Neural cell (in vitro differentiated cells): ENCODE data around the gene ARMC12. TPM values are rescaled to one million over a fixed set of nuclear protein-coding genes. Genes with fewer than 3 reads are reported as not detected.

ENCODE experiments used
- H2AFZ ChIP-seq: fragments of 200-600, 300-800 bp; sonication (generic), shearing (Covaris generic); 2 replicates; pipeline ENCODE4 v1.6.0; 2014; ENCODE audit warnings: low read depth, mild to moderate bottlenecking, antibody characterized with exemption, low read length, moderate library complexity
- H3F3A ChIP-seq: fragments of 200-600 bp; shearing (Covaris generic); 2 replicates; pipeline ENCODE4 v1.6.1; 2016; ENCODE audit warnings: mild to moderate bottlenecking, moderate library complexity, mixed read lengths, antibody characterized with exemption, low read length; ENCODE audit not compliant: insufficient read depth, poor library complexity, severe bottlenecking
- H3K27ac ChIP-seq: fragments of 200-600, 300-800 bp; sonication (generic), shearing (Covaris generic); 2 replicates; pipeline ENCODE4 v1.5.1; 2014; ENCODE audit warnings: mild to moderate bottlenecking, low read length, moderate library complexity
- H3K27me3 ChIP-seq: fragments of 300-800, 200-600 bp; sonication (generic), shearing (Covaris generic); 2 replicates; pipeline ENCODE4 v1.6.0; 2014; ENCODE audit warnings: mild to moderate bottlenecking, low read depth, low read length, moderate library complexity; ENCODE audit not compliant: insufficient read depth
- H3K36me3 ChIP-seq: fragments of 300-800, 200-600 bp; sonication (generic), shearing (Covaris generic); 2 replicates; pipeline ENCODE4 v1.5.1; 2014; ENCODE audit warnings: mild to moderate bottlenecking, antibody characterized with exemption, low read length, moderate library complexity; ENCODE audit not compliant: insufficient read depth
- H3K4me2 ChIP-seq: fragments of 300-800, 200-600 bp; sonication (generic), shearing (Covaris generic); 2 replicates; pipeline ENCODE4 v1.6.0; 2014; ENCODE audit warnings: mild to moderate bottlenecking, low read length
- H3K4me3 ChIP-seq: fragments of 300-800, 200-600 bp; sonication (generic), shearing (Covaris generic); 2 replicates; pipeline ENCODE4 v1.5.1; 2014; ENCODE audit warnings: mild to moderate bottlenecking, low read length, moderate library complexity
- H3K79me2 ChIP-seq: fragments of 200-600 bp; shearing (Covaris generic); replicated peaks from 2 replicates; pipeline ENCODE4 v1.6.0; 2014; ENCODE audit warnings: mild to moderate bottlenecking, low read length, moderate library complexity; ENCODE audit not compliant: insufficient read depth
- H3K9ac ChIP-seq: fragments of 300-800, 200-600 bp; sonication (generic), shearing (Covaris generic); 2 replicates; pipeline ENCODE4 v1.6.1; 2016; ENCODE audit warnings: mild to moderate bottlenecking, low read length, mixed read lengths
- H3K9me2 ChIP-seq: fragments of 200-600 bp; shearing (Covaris generic); 2 replicates; pipeline ENCODE4 v1.6.1; 2016; ENCODE audit warnings: mild to moderate bottlenecking, low read length, mixed read lengths; ENCODE audit not compliant: insufficient read depth
- H3K9me3 ChIP-seq: fragments of 200-600, 300-800 bp; sonication (generic), shearing (Covaris generic); 2 replicates; pipeline ENCODE4 v1.6.1; 2016; ENCODE audit warnings: mild to moderate bottlenecking, mixed run types, low read length, moderate library complexity, mixed read lengths
- H4K20me1 ChIP-seq: fragments of 200-600 bp; shearing (Covaris generic); 2 replicates; pipeline ENCODE4 v1.6.1; 2016; ENCODE audit warnings: mild to moderate bottlenecking, mixed run types; ENCODE audit not compliant: insufficient read depth
- EP300 ChIP-seq: fragments of 450-650 bp; conservative IDR thresholded peaks from 2 replicates; pipeline ENCODE4 v1.6.1; 2014; ENCODE audit warnings: antibody characterized with exemption, mild to moderate bottlenecking, moderate library complexity; ENCODE audit not compliant: poor library complexity, severe bottlenecking
- EZH2 ChIP-seq: fragments of 200-600, 300-800 bp; shearing (Covaris generic), sonication (generic); IDR thresholded peaks from 2 replicates; pipeline ENCODE4 v1.6.1; 2014; ENCODE audit warnings: antibody characterized with exemption, low read length, borderline replicate concordance, mild to moderate bottlenecking; ENCODE audit not compliant: insufficient read depth, poor library complexity, severe bottlenecking
- MXI1 ChIP-seq: fragments of 450-650 bp; conservative IDR thresholded peaks from 2 replicates; pipeline ENCODE4 v1.6.1; 2014; ENCODE audit warnings: antibody characterized with exemption, mild to moderate bottlenecking; ENCODE audit not compliant: poor library complexity, severe bottlenecking
- POLR2AphosphoS5 ChIP-seq: IDR thresholded peaks from 2 replicates; pipeline ENCODE4 v1.6.1; 2012
- RAD21 ChIP-seq: fragments of 450-650 bp; conservative IDR thresholded peaks from 2 replicates; pipeline ENCODE4 v1.6.1; 2014; ENCODE audit warnings: antibody characterized with exemption, mild to moderate bottlenecking, moderate library complexity
- SMC3 ChIP-seq: fragments of 450-650 bp; conservative IDR thresholded peaks from 2 replicates; pipeline ENCODE4 v1.6.1; 2014; ENCODE audit warnings: antibody characterized with exemption, mild to moderate bottlenecking, moderate library complexity; ENCODE audit not compliant: poor library complexity
- TAF1 ChIP-seq: IDR thresholded peaks from 2 replicates; pipeline ENCODE4 v1.6.1; 2012; ENCODE audit warnings: low read depth
- polyA plus RNA-seq: library from polyadenylated mRNA; depleted of rRNA; stranded (reverse); fragments of >200 nt; gene quantifications from 2 replicates; pipeline ENCODE4 v1.2.3, GENCODE V29; 2014
- TF ChIP-seq, protein P1 (sequence below): IDR thresholded peaks from 2 replicates; pipeline ENCODE4 v1.6.1; 2012; ENCODE audit warnings: borderline replicate concordance
- TF ChIP-seq, protein P2 (sequence below): fragments of 450-650 bp; IDR thresholded peaks from 2 replicates; pipeline ENCODE4 v1.5.1; 2014; ENCODE audit warnings: antibody characterized with exemption, mild to moderate bottlenecking, moderate library complexity; ENCODE audit not compliant: poor library complexity, severe bottlenecking

ARMC12 gene
- polyA plus RNA-seq, 1 donor from 2014 or later: 2.2 TPM

DNA sequence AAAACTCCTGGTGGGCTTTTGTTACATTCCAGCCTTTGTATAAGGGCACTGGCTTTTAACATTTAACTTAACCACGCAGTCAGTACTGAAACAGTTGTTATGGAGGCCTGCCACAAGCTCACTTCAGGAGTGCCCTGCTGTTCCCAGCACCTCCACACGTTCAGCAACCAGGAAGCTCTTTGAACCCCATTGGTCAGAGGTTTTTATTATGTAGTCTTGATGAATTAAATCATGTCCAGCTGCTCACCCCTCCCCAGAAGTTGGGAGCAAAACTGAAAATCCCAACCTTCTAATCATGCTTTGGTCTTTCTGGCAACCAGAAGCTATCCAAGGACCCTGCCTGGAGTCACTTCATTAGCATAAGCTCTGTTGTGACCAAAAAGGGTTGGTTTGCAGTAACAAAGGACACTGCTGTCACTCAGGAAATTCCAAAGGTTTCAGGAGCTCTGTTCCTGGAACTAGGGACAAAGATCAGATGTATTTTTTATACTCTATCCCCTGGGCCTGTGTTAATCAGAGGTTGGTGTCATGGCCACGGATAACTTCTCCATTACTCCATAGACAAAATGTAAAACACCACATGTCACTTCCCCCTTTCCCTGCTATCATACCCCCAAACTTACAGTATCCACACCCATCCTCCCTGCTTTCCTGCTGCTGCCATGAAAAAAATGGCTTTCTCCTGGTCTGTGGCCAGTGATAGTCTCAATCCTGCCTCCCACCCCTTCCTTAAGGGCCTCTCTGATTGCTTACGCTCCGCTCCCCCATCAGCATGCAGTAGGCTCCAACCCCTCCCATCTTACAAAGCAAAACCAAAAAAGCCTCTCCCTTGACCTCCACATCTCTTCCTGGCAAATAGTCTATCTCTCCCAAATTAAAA, 3.1 kb downstream of the ARMC12 start:
- Histone ChIP-seq H3K9me3 (no peaks in the 10 kb centered on the region), H3K9me2 (no peaks in the 10 kb centered on the region), H3K27ac (no peak overlapping the region), H3K79me2 (no peaks in the 10 kb centered on the region), H3F3A (no peaks in the 10 kb centered on the region), H3K4me3 (no peak overlapping the region), H3K4me2 (no peak overlapping the region), H4K20me1 (no peaks in the 10 kb centered on the region), H3K36me3 (no peaks in the 10 kb centered on the region), H3K27me3 (no peaks in the 10 kb centered on the region), H2AFZ (no peak overlapping the region), H3K9ac (no peak overlapping the region)
- TF ChIP-seq, protein P1, sequence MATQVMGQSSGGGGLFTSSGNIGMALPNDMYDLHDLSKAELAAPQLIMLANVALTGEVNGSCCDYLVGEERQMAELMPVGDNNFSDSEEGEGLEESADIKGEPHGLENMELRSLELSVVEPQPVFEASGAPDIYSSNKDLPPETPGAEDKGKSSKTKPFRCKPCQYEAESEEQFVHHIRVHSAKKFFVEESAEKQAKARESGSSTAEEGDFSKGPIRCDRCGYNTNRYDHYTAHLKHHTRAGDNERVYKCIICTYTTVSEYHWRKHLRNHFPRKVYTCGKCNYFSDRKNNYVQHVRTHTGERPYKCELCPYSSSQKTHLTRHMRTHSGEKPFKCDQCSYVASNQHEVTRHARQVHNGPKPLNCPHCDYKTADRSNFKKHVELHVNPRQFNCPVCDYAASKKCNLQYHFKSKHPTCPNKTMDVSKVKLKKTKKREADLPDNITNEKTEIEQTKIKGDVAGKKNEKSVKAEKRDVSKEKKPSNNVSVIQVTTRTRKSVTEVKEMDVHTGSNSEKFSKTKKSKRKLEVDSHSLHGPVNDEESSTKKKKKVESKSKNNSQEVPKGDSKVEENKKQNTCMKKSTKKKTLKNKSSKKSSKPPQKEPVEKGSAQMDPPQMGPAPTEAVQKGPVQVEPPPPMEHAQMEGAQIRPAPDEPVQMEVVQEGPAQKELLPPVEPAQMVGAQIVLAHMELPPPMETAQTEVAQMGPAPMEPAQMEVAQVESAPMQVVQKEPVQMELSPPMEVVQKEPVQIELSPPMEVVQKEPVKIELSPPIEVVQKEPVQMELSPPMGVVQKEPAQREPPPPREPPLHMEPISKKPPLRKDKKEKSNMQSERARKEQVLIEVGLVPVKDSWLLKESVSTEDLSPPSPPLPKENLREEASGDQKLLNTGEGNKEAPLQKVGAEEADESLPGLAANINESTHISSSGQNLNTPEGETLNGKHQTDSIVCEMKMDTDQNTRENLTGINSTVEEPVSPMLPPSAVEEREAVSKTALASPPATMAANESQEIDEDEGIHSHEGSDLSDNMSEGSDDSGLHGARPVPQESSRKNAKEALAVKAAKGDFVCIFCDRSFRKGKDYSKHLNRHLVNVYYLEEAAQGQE: no peak
- TF ChIP-seq RAD21: no peak
- TF ChIP-seq TAF1: no peak
- no peak for TF ChIP-seq EZH2
- no peak for TF ChIP-seq POLR2AphosphoS5
- no peak for TF ChIP-seq EP300
- no peak for TF ChIP-seq SMC3
- TF ChIP-seq, protein P2, sequence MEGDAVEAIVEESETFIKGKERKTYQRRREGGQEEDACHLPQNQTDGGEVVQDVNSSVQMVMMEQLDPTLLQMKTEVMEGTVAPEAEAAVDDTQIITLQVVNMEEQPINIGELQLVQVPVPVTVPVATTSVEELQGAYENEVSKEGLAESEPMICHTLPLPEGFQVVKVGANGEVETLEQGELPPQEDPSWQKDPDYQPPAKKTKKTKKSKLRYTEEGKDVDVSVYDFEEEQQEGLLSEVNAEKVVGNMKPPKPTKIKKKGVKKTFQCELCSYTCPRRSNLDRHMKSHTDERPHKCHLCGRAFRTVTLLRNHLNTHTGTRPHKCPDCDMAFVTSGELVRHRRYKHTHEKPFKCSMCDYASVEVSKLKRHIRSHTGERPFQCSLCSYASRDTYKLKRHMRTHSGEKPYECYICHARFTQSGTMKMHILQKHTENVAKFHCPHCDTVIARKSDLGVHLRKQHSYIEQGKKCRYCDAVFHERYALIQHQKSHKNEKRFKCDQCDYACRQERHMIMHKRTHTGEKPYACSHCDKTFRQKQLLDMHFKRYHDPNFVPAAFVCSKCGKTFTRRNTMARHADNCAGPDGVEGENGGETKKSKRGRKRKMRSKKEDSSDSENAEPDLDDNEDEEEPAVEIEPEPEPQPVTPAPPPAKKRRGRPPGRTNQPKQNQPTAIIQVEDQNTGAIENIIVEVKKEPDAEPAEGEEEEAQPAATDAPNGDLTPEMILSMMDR: no peak
- no peak for TF ChIP-seq MXI1

DNA sequence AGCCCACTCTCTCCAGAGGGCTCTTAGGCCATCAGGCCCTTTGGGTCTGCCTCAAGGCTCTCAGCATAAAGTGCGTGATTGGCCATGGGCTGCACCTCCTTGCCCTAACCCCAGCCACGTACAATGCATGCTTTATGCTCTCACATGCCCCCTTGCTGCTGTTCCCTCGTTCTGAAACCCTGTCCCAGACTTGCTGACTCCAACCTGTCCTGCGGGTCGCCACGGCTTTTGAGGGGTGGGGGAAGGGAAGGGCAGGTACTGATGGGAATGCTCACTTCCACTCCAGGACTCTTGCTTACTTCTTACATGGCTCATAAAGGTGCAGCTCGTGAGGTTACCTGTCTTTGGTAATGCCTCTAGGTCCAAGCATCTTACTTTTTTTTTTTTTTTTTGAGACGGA, 6.0 kb downstream of the ARMC12 start:
- no peaks in the 10 kb centered on the region for H3K79me2 ChIP-seq
- H3K9me2 ChIP-seq: no peaks in the 10 kb centered on the region
- no peak overlapping the region for H3K4me2 ChIP-seq
- H3K27me3 ChIP-seq: no peaks in the 10 kb centered on the region
- no peak for TF ChIP-seq EZH2
- no peak for TF ChIP-seq POLR2AphosphoS5
- no peak for TF ChIP-seq SMC3
- no peak for TF ChIP-seq MXI1
- TF ChIP-seq, protein P1: no peak
- no peak for TF ChIP-seq EP300
- no peak for TF ChIP-seq RAD21
- no peak for TF ChIP-seq TAF1
- TF ChIP-seq, protein P2: no peak
- no peak overlapping the region for H3K4me3 ChIP-seq
- H3K9me3 ChIP-seq: no peaks in the 10 kb centered on the region
- no peak overlapping the region for H3K27ac ChIP-seq
- no peaks in the 10 kb centered on the region for H4K20me1 ChIP-seq
- H3F3A ChIP-seq: no peaks in the 10 kb centered on the region
- H2AFZ ChIP-seq: no peak overlapping the region
- H3K36me3 ChIP-seq: no peaks in the 10 kb centered on the region
- H3K9ac ChIP-seq: no peak overlapping the region
